Measurements from ENCODE around the gene C11orf91. TPM values are rescaled to one million over a fixed set of nuclear protein-coding genes. Genes with fewer than 3 reads are reported as not detected.
A peak's percentile ranks its signal among the peaks of the same experiment; 100 is the strongest.

The C11orf91 gene
- total RNA-seq, 1 experiment from 2014 or later: not detected

- Histone ChIP-seq H3K36me3 (ENCODE audit: low read depth) (peaks cover 80% of the 10 kb centered on the region), H3F3A (ENCODE audit: insufficient read depth, low read depth) (peaks cover 44% of the 10 kb centered on the region; the same call in 1 of the 2 replicates), H3K4me3 (no peak overlapping the region), H2AFZ (no peak overlapping the region), H3K9me3 (ENCODE audit: insufficient read depth, low read depth) (no peaks in the 10 kb centered on the region), H3K79me2 (ENCODE audit: low read depth) (peaks cover 23% of the 10 kb centered on the region; the same call in 1 of the 2 replicates), H3K27ac (no peak overlapping the region), H4K20me1 (ENCODE audit: insufficient read depth) (0 out of 2 replicates have a peak, but pooled peaks cover 11% of the 10 kb centered on the region), H3K9me2 (ENCODE audit: insufficient read depth) (no peaks in the 10 kb centered on the region), H3K4me2 (no peak overlapping the region), H3K4me1 (replicated peaks; ENCODE audit: insufficient read depth) (peaks cover 26% of the 10 kb centered on the region), H3K27me3 (ENCODE audit: insufficient read depth, low read depth) (no peaks in the 10 kb centered on the region)
- intact Hi-C loops (cut with micrococcal nuclease; ENCODE audit: unreplicated experiment): no loop called here
- DNase-seq: peak in 1 of 2 experiments; percentile 34
- BruUV-seq (replicated peaks): no TSS peak
- CTCF ChIA-PET: interaction anchor here (1.0 kb wide), 1 partner anchor 29 kb away, joined by 4 read pairs; no protein-coding TSS in a partner anchor
- TF ChIP-seq CTCF (conservative IDR thresholded peaks at IDR 0.05) (no peak), EZH2 (IDR thresholded peaks at IDR 0.05; ENCODE audit: low read depth) (no peak)
- POLR2A ChIA-PET (ENCODE audit: unreplicated experiment): interaction anchor here (0.7 kb wide), 1 partner anchor 23 kb away, joined by 19 read pairs; the partner anchor contains the start of gene CD59
Observed at GRCh38 chr11:33713151-33713855, 12.7 kb upstream of the C11orf91 start.

GRCh38 chr11:33712436-33712835 is 11.8 kb upstream of the C11orf91 start:
- Histone ChIP-seq H3K9me3 (ENCODE audit: insufficient read depth, low read depth) (no peaks in the 10 kb centered on the region), H3F3A (ENCODE audit: insufficient read depth, low read depth) (peaks cover 44% of the 10 kb centered on the region; the same call in 1 of the 2 replicates), H3K4me2 (no peak overlapping the region), H3K79me2 (ENCODE audit: low read depth) (peaks cover 20% of the 10 kb centered on the region; the same call in 1 of the 2 replicates), H4K20me1 (ENCODE audit: insufficient read depth) (0 out of 2 replicates have a peak, but pooled peaks cover 8% of the 10 kb centered on the region), H3K9me2 (ENCODE audit: insufficient read depth) (no peaks in the 10 kb centered on the region), H3K4me3 (no peak overlapping the region), H3K36me3 (ENCODE audit: low read depth) (peaks cover 73% of the 10 kb centered on the region), H3K27me3 (ENCODE audit: insufficient read depth, low read depth) (no peaks in the 10 kb centered on the region), H3K27ac (no peak overlapping the region), H2AFZ (no peak overlapping the region), H3K4me1 (replicated peaks; ENCODE audit: insufficient read depth) (peaks cover 34% of the 10 kb centered on the region)
- ChIA-PET POLR2A (ENCODE audit: unreplicated experiment) (no interaction called here), CTCF (no interaction called here)
- intact Hi-C loops (cut with micrococcal nuclease; ENCODE audit: unreplicated experiment): no loop called here
- TF ChIP-seq CTCF (conservative IDR thresholded peaks at IDR 0.05): no peak
- no peak for TF ChIP-seq EZH2 (IDR thresholded peaks at IDR 0.05; ENCODE audit: low read depth)
- DNase-seq: no peak
- BruUV-seq (replicated peaks): no TSS peak

- intact Hi-C loops (cut with micrococcal nuclease; ENCODE audit: unreplicated experiment): no loop called here
- Histone ChIP-seq H3K27me3 (ENCODE audit: insufficient read depth, low read depth) (no peaks in the 10 kb centered on the region), H3K9me2 (ENCODE audit: insufficient read depth) (no peaks in the 10 kb centered on the region), H3K36me3 (ENCODE audit: low read depth) (peaks cover 77% of the 10 kb centered on the region), H2AFZ (no peak overlapping the region), H3K4me2 (no peak overlapping the region), H3K4me3 (no peak overlapping the region), H4K20me1 (ENCODE audit: insufficient read depth) (0 out of 2 replicates have a peak, but pooled peaks cover 4% of the 10 kb centered on the region), H3K9me3 (ENCODE audit: insufficient read depth, low read depth) (no peaks in the 10 kb centered on the region), H3K27ac (peak overlapping the region; percentile 53), H3K79me2 (ENCODE audit: low read depth) (peaks cover 30% of the 10 kb centered on the region; the same call in 1 of the 2 replicates), H3F3A (ENCODE audit: insufficient read depth, low read depth) (peaks cover 45% of the 10 kb centered on the region; the same call in 1 of the 2 replicates), H3K4me1 (replicated peaks; ENCODE audit: insufficient read depth) (peaks cover 48% of the 10 kb centered on the region)
- POLR2A ChIA-PET (ENCODE audit: unreplicated experiment): interaction anchor here (0.6 kb wide), 1 partner anchor 27 kb away, joined by 14 read pairs; the partner anchor contains the start of gene CD59
- TF ChIP-seq CTCF (conservative IDR thresholded peaks at IDR 0.05) (no peak), EZH2 (IDR thresholded peaks at IDR 0.05; ENCODE audit: low read depth) (no peak)
- TSS peak; percentile 8 for BruUV-seq (replicated peaks)
- peak in 1 of 2 experiments; percentile 28 for DNase-seq
- CTCF ChIA-PET: interaction anchor here (1.1 kb wide), 1 partner anchor 33 kb away, joined by 3 read pairs; no protein-coding TSS in a partner anchor
Observed at GRCh38 chr11:33709466-33709865, 8.8 kb upstream of the C11orf91 start.
